K562 (cell line): ENCODE data around the gene IFNA21. TPM values are rescaled to one million over a fixed set of nuclear protein-coding genes. Genes with fewer than 3 reads are reported as not detected.

Source experiments
- ATAC-seq: fragments of 200-7000 bp; cut with Tn5 transposase; 3 replicates; pipeline ENCODE4 v1.9.1; 2020; ENCODE audit warnings: moderate library complexity
- BruUV-seq: library from RNA; stranded (reverse); fragments of 400-500 nt; replicated peaks from 2 replicates; lab custom pipeline; 2021; lab: Mats Ljungman, UMichigan
- CTCF ChIA-PET: fragments of 300-600 bp; formaldehyde crosslinking; extraction: SDS; loops from one replicate; lab custom pipeline; 2021; ENCODE audit warnings: low intra/inter-chr PET ratio; lab: Yijun Ruan, JAX
- POLR2A ChIA-PET: fragments of 300-600, 350-650 bp; sonication (Branson Sonifier 250); formaldehyde crosslinking; extraction: SDS; loops from one replicate; lab custom pipeline; 2021; ENCODE audit warnings: antibody characterized with exemption, inconsistent platforms; lab: Yijun Ruan, JAX
- DNase-seq, 4 experiments: peaks; one replicate each; pipeline versions ENCODE4 v3.0.0 to v3.0.0-alpha.2; 2011 to 2018; ENCODE audit warnings: low spot score in 3 of 4, mixed read lengths in 3 of 4; ENCODE audit errors: extremely low read depth in 1 of 4
- FAIRE-seq: peaks from 2 replicates; lab custom pipeline; 2011; peaks lifted over from hg19 to GRCh38; lab: Jason Lieb, UNC
- H2AFZ ChIP-seq: 2 replicates; pipeline ENCODE4 v1.6.0; 2011; ENCODE audit warnings: low read depth, low read length, control low read depth, inconsistent platforms
- H3K27ac ChIP-seq: fragments of 200-600 bp; 3 replicates; pipeline ENCODE4 v1.8.0; 2011; ENCODE audit warnings: low read depth, mild to moderate bottlenecking, control low read depth, inconsistent platforms, low read length, moderate library complexity, mixed read lengths; ENCODE audit errors: extremely low read depth
- H3K27me3 ChIP-seq, 2 experiments: fragments of 300-600 bp in 1 of 2; 2 replicates in 1 of 2; 3 replicates in 1 of 2; pipeline versions ENCODE4 v1.6.0 to v1.8.0; 2011; ENCODE audit warnings: inconsistent platforms in 2 of 2, low read length in 2 of 2, mild to moderate bottlenecking in 1 of 2, mixed read lengths in 1 of 2, moderate library complexity in 1 of 2; ENCODE audit not compliant: control insufficient read depth in 2 of 2, insufficient read depth in 2 of 2
- H3K36me3 ChIP-seq: fragments of 300-600 bp; 3 replicates; pipeline ENCODE4 v1.8.0; 2011; ENCODE audit warnings: mild to moderate bottlenecking, low read length, inconsistent platforms; ENCODE audit not compliant: control insufficient read depth, insufficient read depth
- H3K4me1 ChIP-seq, 2 experiments: fragments of 200-600 bp in 1 of 2; replicated peaks in 1 of 2; 2 replicates in 1 of 2; 3 replicates in 1 of 2; pipeline versions ENCODE4 v1.5.1 to v1.8.0; 2011; ENCODE audit warnings: inconsistent platforms in 2 of 2, low read length in 2 of 2, mild to moderate bottlenecking in 1 of 2, mixed read lengths in 1 of 2, moderate library complexity in 1 of 2; ENCODE audit not compliant: control insufficient read depth in 2 of 2, insufficient read depth in 2 of 2
- H3K4me2 ChIP-seq: 2 replicates; pipeline ENCODE4 v1.6.1; 2011; ENCODE audit warnings: low read length, control low read depth, inconsistent platforms, mixed read lengths; ENCODE audit not compliant: insufficient read depth
- H3K4me3 ChIP-seq: fragments of 200-600 bp; sonication (generic), shearing (Covaris generic); 2 replicates; pipeline ENCODE4 v1.5.1; 2016; ENCODE audit warnings: control low read depth, inconsistent platforms
- H3K79me2 ChIP-seq: fragments of 200-600 bp; 3 replicates; pipeline ENCODE4 v1.8.0; 2011; ENCODE audit warnings: low read length, inconsistent platforms; ENCODE audit not compliant: control insufficient read depth, insufficient read depth
- H3K9ac ChIP-seq, 2 experiments: 2 replicates each; pipeline versions ENCODE4 v1.6.0 to v1.6.1; 2011; ENCODE audit warnings: low read depth in 2 of 2, low read length in 2 of 2, control low read depth in 1 of 2, inconsistent platforms in 1 of 2, mild to moderate bottlenecking in 1 of 2, mixed read lengths in 1 of 2; ENCODE audit not compliant: insufficient read depth in 1 of 2
- H3K9me1 ChIP-seq: one replicate; pipeline ENCODE4 v1.6.0; 2011; ENCODE audit warnings: inconsistent platforms, mild to moderate bottlenecking, low read length, moderate library complexity; ENCODE audit not compliant: control insufficient read depth, insufficient read depth
- H3K9me3 ChIP-seq: replicated peaks from 2 replicates; pipeline ENCODE4 v1.5.1; 2011; ENCODE audit warnings: low read depth, low read length, inconsistent platforms; ENCODE audit not compliant: control insufficient read depth, insufficient read depth
- H4K20me1 ChIP-seq: replicated peaks from 2 replicates; pipeline ENCODE4 v1.6.1; 2011; ENCODE audit warnings: low read length, inconsistent platforms, mixed read lengths; ENCODE audit not compliant: control insufficient read depth, insufficient read depth
- DACH1 ChIP-seq: fragments of 450-650 bp; IDR thresholded peaks from 2 replicates; pipeline ENCODE4 v1.6.1; 2018; ENCODE audit not compliant: partially characterized antibody
- NBN ChIP-seq: fragments of 450-650 bp; IDR thresholded peaks from 2 replicates; pipeline ENCODE4 v1.6.1; 2016; ENCODE audit warnings: low read depth, mild to moderate bottlenecking
- POLR2A ChIP-seq: fragments of 450-650 bp; conservative IDR thresholded peaks from 2 replicates; pipeline ENCODE4 v1.6.1; 2016
- SETDB1 ChIP-seq: IDR thresholded peaks from one replicate; pipeline ENCODE4 v1.6.1; 2012; ENCODE audit warnings: low read length, control low read depth, inconsistent platforms
- SRF ChIP-seq, 2 experiments: fragments of 250-450, 450-650 bp in 1 of 2; sonication (Bioruptor Pico) in 1 of 2; sonication (generic) in 1 of 2; formaldehyde crosslinking; IDR thresholded peaks; 2 replicates each; pipeline versions ENCODE4 v1.5.0 to v1.5.1; 2020 to 2022; ENCODE audit warnings: mild to moderate bottlenecking in 1 of 2, missing genetic modification reagents in 1 of 2
- ZNF224 ChIP-seq: sonication (generic); formaldehyde crosslinking; IDR thresholded peaks from 2 replicates; pipeline ENCODE4 v1.8.0; 2022; ENCODE audit warnings: mild to moderate bottlenecking, missing genetic modification reagents
- ZSCAN29 ChIP-seq: fragments of 450-650 bp; IDR thresholded peaks from 2 replicates; pipeline ENCODE4 v1.6.1; 2017
- WGBS: fragments of 100-300 bp; shearing (Covaris generic); methylation state at CpG from one replicate; pipeline ENCODE4 v1.1.6; 2016; ENCODE audit warnings: low coverage, mixed read lengths; ENCODE audit not compliant: insufficient coverage; ENCODE audit errors: missing lambda C conversion rate; 5-methylcytosine and 5-hydroxymethylcytosine counted together
- in situ Hi-C: fragments of 300-500 bp; cut with MboI; formaldehyde crosslinking; loops from 4 replicates; pipeline ENCODE4 v1.15.0; 2018; ENCODE audit warnings: inconsistent platforms, mixed read lengths
- intact Hi-C: fragments of 100-400 bp; cut with micrococcal nuclease; formaldehyde crosslinking; loops from 2 replicates; pipeline ENCODE4 v1.14.2; 2022
- polyA plus RNA-seq, 8 experiments: library from polyadenylated mRNA; depleted of rRNA in 4 of 8; stranded (reverse) in 5 of 8; unstranded in 3 of 8; fragments of >200 nt; fragmentation: Nextera tagmentation in 2 of 8; fragmentation: Illumina TruSeq in 1 of 8; extraction: Ambion mirVana in 2 of 8; extraction: Trizol in 1 of 8; gene quantifications; 2 replicates each; pipeline versions ENCODE4 v1.2.1 to v1.2.3, GENCODE V29; 2011 to 2014; ENCODE audit warnings: inconsistent platforms in 1 of 8, missing spikeins in 1 of 8
- total RNA-seq, 7 experiments: library from RNA; depleted of rRNA in 6 of 7; stranded (reverse); fragments of >200 nt in 6 of 7; fragmentation: Illumina TruSeq in 2 of 7; extraction: Trizol in 2 of 7; gene quantifications; 2 replicates each; pipeline versions ENCODE4 v1.2.1 to v1.2.3, GENCODE V29; 2011 to 2021; ENCODE audit warnings: low replicate concordance in 1 of 7

The IFNA21 gene
- total and polyA plus RNA-seq, 9 of the 15 experiments (the other 6 are each of a cell fraction or from before 2014, with no cell fraction given) = not detected

DNA sequence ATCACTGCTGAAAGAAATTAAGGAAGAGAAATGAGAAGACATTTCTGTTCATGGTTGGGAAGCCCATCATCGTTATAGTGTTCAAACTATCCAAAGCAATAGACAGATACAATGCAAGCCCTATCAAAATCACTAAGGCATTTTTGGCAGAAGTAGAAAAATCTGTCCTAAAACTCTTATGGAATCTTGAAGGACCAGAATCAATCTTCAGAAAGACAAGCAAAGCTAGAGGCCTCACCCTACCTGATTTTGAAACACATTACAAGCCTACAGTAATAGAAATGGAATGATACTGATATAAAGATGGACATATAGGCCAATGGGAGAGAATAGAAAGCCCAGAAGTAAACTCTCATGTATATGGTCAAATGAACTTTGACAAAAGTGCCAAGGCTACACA is 4.9 kb upstream of the IFNA21 start:
- CTCF ChIA-PET = no interaction called here
- Histone ChIP-seq H3K9me1 (no peaks in the 10 kb centered on the region), H3K79me2 (no peaks in the 10 kb centered on the region), H3K4me2 (no peak overlapping the region), H2AFZ (no peak overlapping the region), H4K20me1 (no peaks in the 10 kb centered on the region), H3K9me3 (no peaks in the 10 kb centered on the region), H3K9ac (no peak overlapping the region), H3K36me3 (no peaks in the 10 kb centered on the region), H3K4me3 (no peak overlapping the region), H3K27ac (no peak overlapping the region), H3K27me3 (no peaks in the 10 kb centered on the region), H3K4me1 (no peaks in the 10 kb centered on the region)
- intact Hi-C loops = no loop called here
- in situ Hi-C loops = no loop called here
- FAIRE-seq (no peak), DNase-seq (no peak), ATAC-seq (no peak)
- BruUV-seq = no TSS peak
- no peak for TF ChIP-seq ZSCAN29
- TF ChIP-seq SETDB1 = no peak
- TF ChIP-seq SRF (CRISPR knock-in tag; IDR thresholded peaks at IDR 0.05) = no peak
- POLR2A ChIA-PET = no interaction called here
- WGBS = no CpG with 5 or more reads among the region's 1 CpG

DNA sequence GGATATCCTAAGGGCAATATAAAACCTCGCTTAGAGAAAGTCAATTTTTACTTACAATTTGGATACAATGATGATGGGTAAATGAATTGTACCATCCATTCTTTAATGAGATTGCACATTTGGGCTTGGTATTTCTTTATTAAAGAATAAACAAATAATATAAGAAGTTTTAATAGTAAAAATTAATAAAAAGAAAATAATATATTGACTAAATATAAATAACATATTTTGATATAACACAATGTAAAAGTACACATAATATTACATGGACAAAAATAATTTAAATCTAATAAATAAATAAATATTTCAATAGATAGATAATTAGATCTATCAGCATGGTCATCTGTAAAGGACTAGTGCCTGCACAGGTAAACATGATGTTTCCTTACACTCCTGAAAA is 944 bp downstream of the IFNA21 start:
- Histone ChIP-seq H3K4me3 (no peak overlapping the region), H3K27ac (no peak overlapping the region), H3K4me1 (no peaks in the 10 kb centered on the region), H3K9me1 (no peaks in the 10 kb centered on the region), H3K9ac (no peak overlapping the region), H3K79me2 (no peaks in the 10 kb centered on the region), H3K4me2 (no peak overlapping the region), H3K36me3 (no peaks in the 10 kb centered on the region), H3K9me3 (no peaks in the 10 kb centered on the region), H2AFZ (no peak overlapping the region), H3K27me3 (no peaks in the 10 kb centered on the region), H4K20me1 (no peaks in the 10 kb centered on the region)
- intact Hi-C loops = no loop called here
- ATAC-seq (no peak), FAIRE-seq (no peak), DNase-seq (no peak)
- in situ Hi-C loops = no loop called here
- WGBS = no CpG with 5 or more reads among the region's 1 CpG
- BruUV-seq = no TSS peak
- no peak for TF ChIP-seq DACH1
- TF ChIP-seq ZNF224 (CRISPR knock-in tag) = no peak
- no peak for TF ChIP-seq POLR2A
- TF ChIP-seq NBN = no peak
- POLR2A ChIA-PET = no interaction called here
- CTCF ChIA-PET = no interaction called here
